Limb (tissue), 2 donors: Measurements from ENCODE around the gene PRR23B.

ENCODE experiments used
- DNase-seq, 2 donors: peaks; one replicate each; pipeline ENCODE4 v3.0.0-alpha.2; 2016; ENCODE audit errors: extremely low spot score in 2 of 2

PRR23B gene

DNA sequence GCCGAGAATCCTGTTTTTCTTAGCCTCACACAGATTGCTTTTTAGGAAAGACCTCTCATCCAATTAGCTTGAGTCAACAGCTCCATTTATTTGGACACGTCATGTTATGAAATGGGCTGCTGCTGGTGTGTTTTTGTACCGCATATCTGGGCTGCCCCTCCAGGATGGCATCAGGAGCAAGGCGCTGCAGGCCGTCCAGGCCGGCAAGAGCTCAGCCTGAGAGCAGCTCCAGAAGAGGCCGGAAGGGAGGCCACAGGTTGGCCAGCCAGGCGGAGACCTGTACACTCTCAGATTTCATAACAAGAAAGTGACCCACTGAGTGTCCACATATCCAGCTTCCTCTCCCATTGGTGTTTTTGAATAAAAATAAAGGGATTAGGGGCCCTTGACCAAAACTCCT is 45.4 kb downstream of the PRR23B start:
- no peak for DNase-seq

DNA sequence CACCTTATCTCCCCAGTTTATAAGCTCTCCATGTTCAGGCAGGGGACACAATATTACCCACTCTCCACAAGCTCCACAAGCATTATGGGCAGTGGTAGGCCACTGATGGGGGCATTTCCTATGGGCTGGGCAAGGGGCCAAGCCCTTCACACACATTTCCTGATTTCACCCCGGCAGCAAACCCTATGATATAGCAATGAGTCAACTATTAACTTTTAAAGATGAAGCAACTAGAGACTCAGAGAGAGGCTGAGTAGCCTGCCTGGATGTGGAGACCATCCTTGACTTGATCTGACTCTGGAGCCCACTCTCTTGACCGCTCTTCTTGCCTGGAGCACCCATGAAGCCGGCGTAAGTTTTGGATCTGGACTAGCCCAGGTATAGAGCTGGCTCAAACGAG is 46.3 kb downstream of the PRR23B start:
- DNase-seq: no peak

DNA sequence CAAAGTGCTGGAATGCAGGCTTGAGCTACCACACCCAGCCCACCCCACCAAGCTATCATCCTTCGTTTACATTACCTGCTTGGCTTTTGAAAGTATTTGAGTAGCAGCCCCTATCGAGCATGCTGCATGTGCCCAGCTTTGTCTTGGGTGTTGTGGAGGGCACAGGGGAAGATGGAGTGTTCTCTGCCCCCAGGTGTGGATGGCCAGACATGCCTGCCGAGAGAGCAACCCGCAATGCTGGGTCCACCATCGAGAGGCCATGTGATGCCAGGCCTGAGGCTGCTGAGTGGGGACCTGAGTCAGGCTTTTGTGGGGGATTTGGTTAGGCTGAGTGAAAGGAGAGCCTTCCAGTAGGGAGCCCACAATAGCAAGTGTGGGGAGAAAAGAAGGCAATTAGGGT is 47.8 kb downstream of the PRR23B start:
- DNase-seq: no peak

DNA sequence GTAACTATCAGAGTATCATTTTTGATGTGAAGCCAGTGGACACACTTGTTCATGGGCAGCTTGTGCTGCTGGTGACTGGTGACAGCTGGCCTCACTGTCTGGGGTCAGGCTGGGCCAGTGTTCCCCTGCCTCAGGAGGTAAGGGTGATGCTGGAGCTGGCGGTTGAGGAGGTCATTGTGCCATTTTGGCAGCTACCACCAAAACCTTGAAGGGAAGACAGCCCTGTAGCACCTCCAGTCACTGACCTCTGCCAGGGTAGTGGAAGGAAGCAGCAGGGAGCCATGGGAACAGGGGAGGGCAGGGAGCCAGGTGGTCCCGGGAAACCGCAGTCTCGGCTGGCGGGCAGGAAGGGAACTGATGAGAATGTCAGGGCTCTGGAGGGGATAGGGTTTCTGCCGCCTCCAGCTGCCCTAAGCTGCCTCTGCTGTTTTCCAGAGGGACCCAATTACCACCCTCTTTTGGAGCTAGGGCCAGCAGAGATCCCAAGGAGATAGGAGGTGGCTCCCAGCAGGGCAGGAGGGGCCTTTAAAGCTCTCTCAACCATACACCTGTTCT is 48.9 kb downstream of the PRR23B start:
- no peak for DNase-seq
